Neural cell (in vitro differentiated cells): ENCODE results near the gene COX10. TPM values are rescaled to one million over a fixed set of nuclear protein-coding genes. Genes with fewer than 3 reads are reported as not detected.

Source experiments
- H2AFZ ChIP-seq: fragments of 200-600, 300-800 bp; sonication (generic), shearing (Covaris generic); 2 replicates; pipeline ENCODE4 v1.6.0; 2014; ENCODE audit warnings: low read depth, mild to moderate bottlenecking, antibody characterized with exemption, low read length, moderate library complexity
- H3F3A ChIP-seq: fragments of 200-600 bp; shearing (Covaris generic); 2 replicates; pipeline ENCODE4 v1.6.1; 2016; ENCODE audit warnings: mild to moderate bottlenecking, moderate library complexity, mixed read lengths, antibody characterized with exemption, low read length; ENCODE audit not compliant: insufficient read depth, poor library complexity, severe bottlenecking
- H3K27ac ChIP-seq: fragments of 200-600, 300-800 bp; sonication (generic), shearing (Covaris generic); 2 replicates; pipeline ENCODE4 v1.5.1; 2014; ENCODE audit warnings: mild to moderate bottlenecking, low read length, moderate library complexity
- H3K27me3 ChIP-seq: fragments of 300-800, 200-600 bp; sonication (generic), shearing (Covaris generic); 2 replicates; pipeline ENCODE4 v1.6.0; 2014; ENCODE audit warnings: mild to moderate bottlenecking, low read depth, low read length, moderate library complexity; ENCODE audit not compliant: insufficient read depth
- H3K36me3 ChIP-seq: fragments of 300-800, 200-600 bp; sonication (generic), shearing (Covaris generic); 2 replicates; pipeline ENCODE4 v1.5.1; 2014; ENCODE audit warnings: mild to moderate bottlenecking, antibody characterized with exemption, low read length, moderate library complexity; ENCODE audit not compliant: insufficient read depth
- H3K4me2 ChIP-seq: fragments of 300-800, 200-600 bp; sonication (generic), shearing (Covaris generic); 2 replicates; pipeline ENCODE4 v1.6.0; 2014; ENCODE audit warnings: mild to moderate bottlenecking, low read length
- H3K4me3 ChIP-seq: fragments of 300-800, 200-600 bp; sonication (generic), shearing (Covaris generic); 2 replicates; pipeline ENCODE4 v1.5.1; 2014; ENCODE audit warnings: mild to moderate bottlenecking, low read length, moderate library complexity
- H3K79me2 ChIP-seq: fragments of 200-600 bp; shearing (Covaris generic); replicated peaks from 2 replicates; pipeline ENCODE4 v1.6.0; 2014; ENCODE audit warnings: mild to moderate bottlenecking, low read length, moderate library complexity; ENCODE audit not compliant: insufficient read depth
- H3K9ac ChIP-seq: fragments of 300-800, 200-600 bp; sonication (generic), shearing (Covaris generic); 2 replicates; pipeline ENCODE4 v1.6.1; 2016; ENCODE audit warnings: mild to moderate bottlenecking, low read length, mixed read lengths
- H3K9me2 ChIP-seq: fragments of 200-600 bp; shearing (Covaris generic); 2 replicates; pipeline ENCODE4 v1.6.1; 2016; ENCODE audit warnings: mild to moderate bottlenecking, low read length, mixed read lengths; ENCODE audit not compliant: insufficient read depth
- H3K9me3 ChIP-seq: fragments of 200-600, 300-800 bp; sonication (generic), shearing (Covaris generic); 2 replicates; pipeline ENCODE4 v1.6.1; 2016; ENCODE audit warnings: mild to moderate bottlenecking, mixed run types, low read length, moderate library complexity, mixed read lengths
- H4K20me1 ChIP-seq: fragments of 200-600 bp; shearing (Covaris generic); 2 replicates; pipeline ENCODE4 v1.6.1; 2016; ENCODE audit warnings: mild to moderate bottlenecking, mixed run types; ENCODE audit not compliant: insufficient read depth
- EP300 ChIP-seq: fragments of 450-650 bp; conservative IDR thresholded peaks from 2 replicates; pipeline ENCODE4 v1.6.1; 2014; ENCODE audit warnings: antibody characterized with exemption, mild to moderate bottlenecking, moderate library complexity; ENCODE audit not compliant: poor library complexity, severe bottlenecking
- EZH2 ChIP-seq: fragments of 200-600, 300-800 bp; shearing (Covaris generic), sonication (generic); IDR thresholded peaks from 2 replicates; pipeline ENCODE4 v1.6.1; 2014; ENCODE audit warnings: antibody characterized with exemption, low read length, borderline replicate concordance, mild to moderate bottlenecking; ENCODE audit not compliant: insufficient read depth, poor library complexity, severe bottlenecking
- MXI1 ChIP-seq: fragments of 450-650 bp; conservative IDR thresholded peaks from 2 replicates; pipeline ENCODE4 v1.6.1; 2014; ENCODE audit warnings: antibody characterized with exemption, mild to moderate bottlenecking; ENCODE audit not compliant: poor library complexity, severe bottlenecking
- POLR2AphosphoS5 ChIP-seq: IDR thresholded peaks from 2 replicates; pipeline ENCODE4 v1.6.1; 2012
- RAD21 ChIP-seq: fragments of 450-650 bp; conservative IDR thresholded peaks from 2 replicates; pipeline ENCODE4 v1.6.1; 2014; ENCODE audit warnings: antibody characterized with exemption, mild to moderate bottlenecking, moderate library complexity
- REST ChIP-seq: IDR thresholded peaks from 2 replicates; pipeline ENCODE4 v1.6.1; 2012; ENCODE audit warnings: borderline replicate concordance
- SMC3 ChIP-seq: fragments of 450-650 bp; conservative IDR thresholded peaks from 2 replicates; pipeline ENCODE4 v1.6.1; 2014; ENCODE audit warnings: antibody characterized with exemption, mild to moderate bottlenecking, moderate library complexity; ENCODE audit not compliant: poor library complexity
- TAF1 ChIP-seq: IDR thresholded peaks from 2 replicates; pipeline ENCODE4 v1.6.1; 2012; ENCODE audit warnings: low read depth
- polyA plus RNA-seq: library from polyadenylated mRNA; depleted of rRNA; stranded (reverse); fragments of >200 nt; gene quantifications from 2 replicates; pipeline ENCODE4 v1.2.3, GENCODE V29; 2014
- TF ChIP-seq, protein P1 (sequence below): fragments of 450-650 bp; IDR thresholded peaks from 2 replicates; pipeline ENCODE4 v1.5.1; 2014; ENCODE audit warnings: antibody characterized with exemption, mild to moderate bottlenecking, moderate library complexity; ENCODE audit not compliant: poor library complexity, severe bottlenecking

The COX10 gene
- polyA plus RNA-seq, 1 donor from 2014 or later = 7.2 TPM

GRCh38 chr17:14207791-14208190, 138.5 kb downstream of the COX10 start:
- no peaks in the 10 kb centered on the region for H3K9me2 ChIP-seq
- H3K9me3 ChIP-seq = no peaks in the 10 kb centered on the region
- no peaks in the 10 kb centered on the region for H3K27me3 ChIP-seq
- no peak overlapping the region for H3K4me2 ChIP-seq
- no peak overlapping the region for H3K4me3 ChIP-seq
- no peak overlapping the region for H3K27ac ChIP-seq
- TF ChIP-seq, protein P1, sequence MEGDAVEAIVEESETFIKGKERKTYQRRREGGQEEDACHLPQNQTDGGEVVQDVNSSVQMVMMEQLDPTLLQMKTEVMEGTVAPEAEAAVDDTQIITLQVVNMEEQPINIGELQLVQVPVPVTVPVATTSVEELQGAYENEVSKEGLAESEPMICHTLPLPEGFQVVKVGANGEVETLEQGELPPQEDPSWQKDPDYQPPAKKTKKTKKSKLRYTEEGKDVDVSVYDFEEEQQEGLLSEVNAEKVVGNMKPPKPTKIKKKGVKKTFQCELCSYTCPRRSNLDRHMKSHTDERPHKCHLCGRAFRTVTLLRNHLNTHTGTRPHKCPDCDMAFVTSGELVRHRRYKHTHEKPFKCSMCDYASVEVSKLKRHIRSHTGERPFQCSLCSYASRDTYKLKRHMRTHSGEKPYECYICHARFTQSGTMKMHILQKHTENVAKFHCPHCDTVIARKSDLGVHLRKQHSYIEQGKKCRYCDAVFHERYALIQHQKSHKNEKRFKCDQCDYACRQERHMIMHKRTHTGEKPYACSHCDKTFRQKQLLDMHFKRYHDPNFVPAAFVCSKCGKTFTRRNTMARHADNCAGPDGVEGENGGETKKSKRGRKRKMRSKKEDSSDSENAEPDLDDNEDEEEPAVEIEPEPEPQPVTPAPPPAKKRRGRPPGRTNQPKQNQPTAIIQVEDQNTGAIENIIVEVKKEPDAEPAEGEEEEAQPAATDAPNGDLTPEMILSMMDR = no peak
- TF ChIP-seq EZH2 (no peak), RAD21 (no peak), POLR2AphosphoS5 (no peak), TAF1 (no peak), EP300 (no peak), MXI1 (no peak), SMC3 (no peak), REST (no peak)
- H4K20me1 ChIP-seq = no peaks in the 10 kb centered on the region
- no peaks in the 10 kb centered on the region for H3F3A ChIP-seq
- no peak overlapping the region for H2AFZ ChIP-seq
- no peaks in the 10 kb centered on the region for H3K36me3 ChIP-seq
- no peaks in the 10 kb centered on the region for H3K79me2 ChIP-seq
- no peak overlapping the region for H3K9ac ChIP-seq

DNA sequence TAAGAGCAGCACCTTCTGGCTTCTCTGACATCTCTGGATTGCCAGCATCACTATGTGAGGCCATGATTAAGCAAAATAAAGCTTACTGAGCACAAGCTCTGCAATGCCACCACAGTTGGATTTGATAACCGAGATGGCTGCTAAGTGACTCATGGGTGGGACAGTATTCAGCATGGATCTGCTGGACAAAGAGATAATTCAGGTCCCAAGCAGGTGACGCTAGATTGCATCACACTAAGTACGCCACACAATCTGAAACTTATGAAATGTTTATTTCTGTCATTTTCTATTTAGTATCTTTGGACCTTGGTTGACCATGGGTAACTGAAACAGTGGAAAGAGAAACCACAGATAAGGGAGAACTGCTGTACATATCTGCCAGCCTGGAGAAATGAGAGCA, 139.9 kb downstream of the COX10 start:
- Histone ChIP-seq H3K36me3 (no peaks in the 10 kb centered on the region), H3K27me3 (no peaks in the 10 kb centered on the region), H3K4me2 (no peak overlapping the region), H3K9me2 (no peaks in the 10 kb centered on the region), H2AFZ (no peak overlapping the region), H3K9ac (no peak overlapping the region), H3K9me3 (no peaks in the 10 kb centered on the region), H3K27ac (no peak overlapping the region), H3F3A (no peaks in the 10 kb centered on the region), H3K79me2 (no peaks in the 10 kb centered on the region), H4K20me1 (no peaks in the 10 kb centered on the region), H3K4me3 (no peak overlapping the region)
- TF ChIP-seq, protein P1 = no peak
- no peak for TF ChIP-seq EP300
- TF ChIP-seq TAF1 = no peak
- no peak for TF ChIP-seq REST
- TF ChIP-seq EZH2 = no peak
- TF ChIP-seq MXI1 = no peak
- TF ChIP-seq SMC3 = no peak
- TF ChIP-seq POLR2AphosphoS5 = no peak
- TF ChIP-seq RAD21 = no peak
